HepG2 (cell line): ENCODE measurements around the gene CALML6.

Experiments
- EZH2 ChIP-seq: conservative IDR thresholded peaks from 2 replicates; pipeline ENCODE4 v1.6.1; 2012; ENCODE audit warnings: mild to moderate bottlenecking, low read depth, low read length, moderate library complexity
- TCF7 ChIP-seq: sonication (generic); IDR thresholded peaks from 2 replicates; pipeline ENCODE4 v1.6.1; 2016; ENCODE audit warnings: antibody characterized with exemption, low read depth
- ZNF746 ChIP-seq: sonication (generic); formaldehyde crosslinking; IDR thresholded peaks from 2 replicates; pipeline ENCODE4 v1.8.0; 2022; ENCODE audit warnings: mild to moderate bottlenecking, missing genetic modification reagents

DNA sequence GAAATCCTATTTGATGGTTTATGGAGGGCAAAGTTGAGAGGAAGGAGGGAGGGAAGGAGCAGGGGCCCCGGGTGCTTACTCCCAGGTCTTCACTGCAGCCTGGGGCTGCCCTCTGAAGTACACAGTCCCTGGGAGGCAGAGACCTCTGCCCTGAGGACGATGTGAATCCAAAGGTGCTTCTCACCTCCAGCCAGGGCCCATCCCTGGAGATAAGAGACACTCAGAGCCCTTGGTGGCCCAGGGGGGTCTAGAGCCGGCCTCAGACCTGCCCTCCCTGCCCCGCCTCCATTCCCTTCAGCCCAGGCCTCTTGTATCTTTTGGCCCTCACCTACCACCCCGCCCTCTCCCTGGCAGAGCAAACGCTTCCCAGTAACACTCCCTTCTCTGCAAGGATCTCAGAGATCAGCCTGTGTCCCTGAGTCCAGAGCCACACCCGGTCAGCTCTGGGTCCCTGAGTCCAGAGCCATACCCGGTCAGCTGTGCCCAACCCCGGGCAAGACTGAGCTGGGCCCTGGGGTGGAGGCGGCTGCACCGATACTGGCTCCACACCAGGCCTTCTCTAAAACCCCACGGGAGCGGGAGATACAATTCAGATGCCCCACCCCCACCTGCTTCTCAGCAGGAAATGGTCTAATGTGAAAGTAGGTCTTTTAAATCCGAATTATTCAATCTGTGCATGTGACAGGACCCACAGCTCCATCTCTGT, 20.6 kb upstream of the CALML6 start:
- TF ChIP-seq ZNF746 (CRISPR knock-in tag) (no peak), EZH2 (no peak), TCF7 (no peak)
